RKO (cell line): ENCODE measurements around the gene GNA12.
A peak's percentile ranks its signal among the peaks of the same experiment; 100 is the strongest.
"Not testable (repeated sequence)": the region's sequence is repeated elsewhere in the genome, so short reads cannot be mapped to it uniquely, and the experiment has no call there.

Source experiments
- DNase-seq: peaks from one replicate; pipeline ENCODE4 v3.0.0-alpha.2; 2016; ENCODE audit warnings: low spot score

The GNA12 gene

DNA sequence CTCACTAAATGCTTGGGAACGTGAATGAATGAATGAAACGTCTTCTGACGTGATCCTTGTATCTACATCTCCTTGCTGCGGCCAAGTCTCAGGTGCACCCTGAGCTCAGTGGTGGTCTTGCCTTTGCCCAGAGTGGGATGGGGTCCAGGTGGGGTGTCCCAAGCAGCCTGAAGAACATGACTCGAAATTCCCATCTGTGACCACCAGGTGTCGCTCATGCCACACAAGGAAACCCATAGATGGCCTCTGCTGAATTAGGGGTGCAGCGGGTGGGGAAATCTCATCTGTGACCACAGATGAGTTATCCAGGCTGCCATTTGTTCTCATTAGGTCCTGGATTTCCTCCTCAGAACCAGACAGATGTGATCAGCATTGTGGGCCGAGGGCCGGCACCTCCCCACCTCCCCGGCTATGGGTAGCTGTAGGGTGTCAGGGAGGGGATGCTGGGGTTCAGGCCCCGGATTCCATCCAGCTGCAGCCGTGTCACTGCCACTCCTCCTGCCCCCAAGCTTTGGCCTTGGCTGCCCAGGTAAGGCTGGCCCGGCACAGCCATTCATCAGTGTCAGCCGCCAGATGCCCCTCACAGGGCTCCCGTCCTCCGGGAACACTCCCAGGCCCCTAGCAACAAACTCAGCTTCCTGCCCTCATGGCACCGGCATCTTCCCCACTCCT, 21.0 kb upstream of the GNA12 start:
- DNase-seq, result peak; percentile 74

DNA sequence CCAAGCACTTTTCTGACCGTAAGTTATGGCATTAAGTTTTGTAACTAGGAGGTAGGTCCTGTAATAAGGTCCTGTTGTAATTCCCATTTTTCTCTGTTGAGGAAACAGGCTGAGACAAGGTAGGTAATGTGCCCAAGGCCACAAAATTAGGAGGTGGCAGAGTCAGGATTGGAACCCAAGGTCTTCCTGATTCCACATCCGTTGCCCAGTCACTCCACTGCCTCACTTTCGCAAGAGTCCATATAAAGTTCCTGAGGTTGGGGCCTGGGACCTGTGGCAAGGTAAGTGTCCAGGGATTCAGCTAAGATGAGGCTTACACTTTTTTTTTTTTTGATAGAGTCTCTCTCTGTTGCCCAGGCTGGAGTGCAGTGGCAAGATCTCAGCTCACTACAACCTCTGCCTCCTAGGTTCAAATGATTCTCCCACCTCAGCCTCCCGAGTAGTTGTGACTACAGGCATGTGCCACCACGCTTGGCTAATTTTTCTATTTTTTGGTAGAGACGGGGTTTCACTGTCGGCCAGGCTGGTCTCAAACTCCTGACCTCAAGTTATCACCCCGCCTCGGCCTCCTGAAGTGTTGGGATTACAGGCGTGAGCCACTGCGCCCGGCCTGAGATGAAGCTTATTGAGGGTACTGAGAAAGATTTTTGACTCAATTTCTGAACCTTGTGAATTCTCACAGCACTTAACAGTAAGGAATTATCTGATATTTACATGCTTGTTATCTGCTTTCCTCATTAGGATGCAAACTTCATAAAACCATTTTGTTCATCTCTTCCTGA, 20.3 kb upstream of the GNA12 start:
- no peak for DNase-seq

DNA sequence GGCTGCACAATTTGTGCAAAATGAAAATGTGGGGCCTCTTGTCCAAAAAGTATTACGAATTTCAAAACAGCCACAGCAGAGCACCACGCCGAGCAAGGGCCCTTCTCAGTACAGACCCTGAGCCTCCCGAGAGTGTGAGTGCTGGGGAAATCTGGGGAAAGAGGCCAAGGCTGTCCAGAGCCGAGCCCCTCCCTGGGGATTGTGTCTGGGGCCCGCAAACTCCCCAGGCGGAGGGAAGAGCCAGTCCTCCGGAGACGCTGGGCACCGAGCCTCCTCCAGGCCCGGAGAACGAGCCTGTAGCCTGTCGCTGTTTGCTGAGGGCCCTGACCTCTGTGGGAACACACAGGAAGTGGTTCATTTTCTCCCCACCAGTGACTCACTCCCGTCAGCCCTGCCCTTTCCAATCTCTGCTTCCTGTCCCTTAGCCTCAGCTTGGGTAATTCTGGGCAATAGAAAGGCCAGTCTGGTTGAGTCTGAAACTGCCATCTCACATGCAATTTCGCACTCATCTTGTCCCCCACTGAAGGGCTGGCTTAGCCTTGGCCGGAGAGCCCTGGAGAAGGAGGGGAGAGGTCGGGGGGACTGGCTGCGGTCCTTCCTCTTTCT, 19.5 kb upstream of the GNA12 start:
- DNase-seq, result peak; percentile 97

DNA sequence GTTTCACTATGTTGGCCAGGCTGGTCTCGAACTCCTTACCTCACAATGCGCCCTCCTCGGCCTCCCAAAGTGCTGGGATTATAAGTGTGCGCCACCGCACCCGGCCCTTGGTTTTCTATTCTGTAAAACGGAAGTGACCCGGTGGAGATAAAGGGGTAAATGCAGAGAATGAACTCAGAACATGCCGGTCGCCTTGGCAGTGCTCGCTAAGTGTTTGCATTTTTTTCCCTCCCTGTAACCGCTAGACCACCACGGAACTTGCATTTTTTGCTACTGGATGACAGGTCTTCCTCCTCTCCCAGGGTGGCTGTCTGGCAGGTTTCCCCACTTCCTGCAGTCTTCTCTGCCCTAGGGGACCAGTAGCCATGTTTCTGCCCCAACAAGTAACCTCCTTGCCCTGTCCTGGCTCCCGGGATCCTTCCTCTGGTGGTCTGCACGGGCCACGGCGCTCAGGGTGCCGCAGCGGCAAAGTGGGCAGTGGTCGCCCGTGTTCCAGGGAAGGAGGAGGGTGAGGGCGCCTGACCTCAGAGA, 18.8 kb upstream of the GNA12 start:
- DNase-seq, result no peak

DNA sequence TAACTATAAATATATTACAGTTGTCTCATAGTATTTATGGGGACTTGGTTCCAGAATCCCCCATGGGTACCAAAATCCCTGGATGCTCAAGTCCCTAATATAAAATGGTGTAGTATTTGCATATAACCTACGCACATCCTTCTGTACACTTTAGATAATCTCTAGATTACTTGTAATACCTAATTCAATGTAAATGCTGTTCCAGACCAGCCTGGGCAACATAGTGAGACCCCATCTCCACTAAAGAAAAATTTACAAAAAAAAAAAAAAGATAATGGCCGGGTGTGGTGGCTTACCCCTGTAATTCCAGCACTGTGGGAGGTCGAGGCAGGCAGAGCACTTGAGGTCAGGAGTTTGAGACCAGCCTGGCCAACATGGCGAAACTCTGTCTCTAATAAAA, 17.4 kb upstream of the GNA12 start:
- no peak for DNase-seq

DNA sequence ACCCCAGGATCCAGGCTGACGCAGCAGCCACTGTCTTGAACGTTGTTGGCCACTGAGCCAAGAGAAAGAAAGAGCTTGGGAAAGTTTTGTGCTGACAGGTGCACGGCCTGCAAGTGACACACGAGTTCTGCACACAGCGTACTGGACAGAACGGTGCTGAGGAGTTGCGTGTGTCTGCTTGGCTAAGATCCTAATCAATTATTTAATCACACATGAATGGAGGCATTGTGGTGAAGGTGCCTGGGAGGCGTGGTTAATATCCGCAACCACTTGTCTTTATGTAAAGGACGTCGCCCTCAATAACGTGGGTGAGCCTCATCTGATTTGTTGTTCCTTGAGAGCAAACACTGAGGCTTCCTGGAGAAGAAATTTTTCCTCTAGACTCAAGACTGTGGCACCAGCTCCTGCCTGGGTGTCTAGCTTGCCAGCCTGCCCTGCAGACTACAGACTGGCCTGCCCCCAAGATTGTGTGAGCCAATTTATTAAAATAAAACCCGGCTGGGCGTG, 16.6 kb upstream of the GNA12 start:
- DNase-seq, result no peak

DNA sequence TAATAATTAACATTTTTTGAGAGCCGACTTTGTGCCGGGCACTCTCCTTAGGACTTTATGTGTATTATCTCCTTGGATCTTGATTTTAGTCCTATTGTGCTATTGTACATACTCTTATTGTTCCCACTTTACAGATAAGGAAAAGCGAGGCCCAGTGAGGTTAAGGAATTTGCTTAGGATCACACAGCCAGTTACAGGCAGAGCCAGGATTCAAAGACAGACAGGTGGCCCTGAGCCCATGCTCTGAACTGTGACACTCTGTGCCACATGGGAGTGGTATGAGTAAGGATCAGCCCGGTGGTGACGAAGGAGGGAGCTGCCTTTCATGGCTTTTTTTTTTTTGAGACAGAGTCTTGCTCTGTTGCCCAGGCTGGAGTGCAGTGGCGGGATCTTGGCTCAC, 15.8 kb upstream of the GNA12 start:
- DNase-seq, result no peak

DNA sequence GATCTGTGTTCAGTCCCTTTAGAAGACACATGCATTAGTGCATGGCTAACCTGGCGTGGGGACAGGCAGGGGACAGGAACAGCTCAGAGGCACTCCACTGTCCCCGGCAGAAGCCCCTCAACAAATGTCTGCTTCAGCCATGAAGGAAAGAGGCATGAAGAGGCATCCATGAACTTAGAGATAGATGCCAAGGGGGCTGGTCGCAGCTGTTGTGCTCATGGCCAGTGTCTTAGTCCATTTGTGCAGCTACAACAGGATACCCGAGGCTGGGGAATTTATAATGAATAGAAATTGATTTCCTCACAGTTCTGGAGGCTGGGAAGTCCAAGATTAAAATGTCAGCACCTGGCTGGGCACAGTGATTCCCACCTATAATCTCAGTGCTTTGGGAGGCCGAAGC, 14.5 kb upstream of the GNA12 start:
- DNase-seq, result no peak

DNA sequence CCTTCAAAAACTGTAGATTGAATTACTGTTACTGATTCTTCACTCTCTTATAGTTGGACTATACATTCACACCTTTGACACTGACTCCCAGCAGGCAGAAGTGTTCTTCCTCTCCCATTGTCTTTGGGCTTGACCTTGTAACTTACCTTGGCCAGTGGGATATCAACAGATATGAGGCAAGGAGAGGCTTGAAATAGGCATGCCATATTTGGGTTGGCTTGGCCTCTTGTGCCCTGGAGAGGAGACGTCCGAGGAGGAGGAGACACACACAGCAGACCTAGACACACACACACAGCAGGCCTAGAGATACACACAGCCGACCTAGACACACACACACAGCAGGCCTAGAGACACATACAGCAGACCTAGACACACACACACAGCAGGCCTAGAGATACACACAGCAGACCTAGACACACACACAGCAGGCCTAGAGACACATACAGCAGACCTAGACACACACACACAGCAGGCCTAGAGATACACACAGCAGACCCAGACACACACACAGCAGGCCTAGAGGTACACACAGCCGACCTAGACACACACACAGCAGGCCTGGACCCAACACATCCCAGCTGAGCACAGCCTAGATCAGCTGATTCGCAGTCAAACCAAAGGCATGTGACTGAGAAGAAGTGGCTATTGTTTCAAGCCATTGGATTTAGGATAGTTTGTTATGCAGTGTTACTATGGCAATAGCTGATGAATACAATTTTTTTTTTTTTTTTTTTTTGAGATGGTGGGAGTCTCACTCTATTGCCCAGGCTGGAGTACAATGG, 12.5 kb upstream of the GNA12 start:
- no peak for DNase-seq

DNA sequence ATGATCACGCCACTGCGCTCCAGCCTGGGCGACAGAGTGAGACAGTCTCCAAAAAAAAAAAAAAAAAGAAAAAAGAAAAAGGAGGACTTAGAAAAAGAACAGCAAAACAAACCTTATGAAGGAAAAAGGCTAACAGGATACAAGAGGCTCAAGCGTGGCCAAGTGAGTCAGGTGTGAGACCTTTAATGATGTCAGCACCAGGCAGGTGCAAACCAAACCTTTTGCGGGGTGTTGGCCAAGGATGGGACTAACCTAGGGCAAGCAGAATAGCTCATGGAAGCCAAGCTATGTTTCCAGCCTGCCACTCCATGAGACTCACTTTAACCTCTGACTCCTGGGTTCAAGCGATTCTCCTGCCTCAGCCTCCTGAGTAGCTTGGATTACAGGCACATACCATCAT, 11.3 kb upstream of the GNA12 start:
- DNase-seq, result no peak

DNA sequence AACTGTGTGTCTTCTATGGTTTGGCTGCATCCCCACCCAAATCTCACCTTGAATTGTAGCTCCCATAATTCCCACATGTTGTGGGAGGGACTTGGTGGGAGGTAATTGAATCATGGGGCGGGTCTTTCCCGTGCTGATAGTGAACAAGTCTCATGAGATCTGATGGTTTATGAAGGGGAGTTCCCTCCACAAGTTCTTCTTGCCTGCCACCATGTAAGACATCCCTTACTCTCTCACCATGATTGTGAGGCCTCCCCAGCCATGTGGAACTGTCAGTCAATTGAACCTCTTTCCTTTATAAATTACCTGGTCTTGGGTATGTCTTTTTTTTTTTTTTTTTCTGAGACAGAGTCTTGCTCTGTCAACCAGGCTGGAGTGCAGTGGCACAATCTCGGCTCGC, 9.4 kb upstream of the GNA12 start:
- not testable (repeated sequence) for DNase-seq

DNA sequence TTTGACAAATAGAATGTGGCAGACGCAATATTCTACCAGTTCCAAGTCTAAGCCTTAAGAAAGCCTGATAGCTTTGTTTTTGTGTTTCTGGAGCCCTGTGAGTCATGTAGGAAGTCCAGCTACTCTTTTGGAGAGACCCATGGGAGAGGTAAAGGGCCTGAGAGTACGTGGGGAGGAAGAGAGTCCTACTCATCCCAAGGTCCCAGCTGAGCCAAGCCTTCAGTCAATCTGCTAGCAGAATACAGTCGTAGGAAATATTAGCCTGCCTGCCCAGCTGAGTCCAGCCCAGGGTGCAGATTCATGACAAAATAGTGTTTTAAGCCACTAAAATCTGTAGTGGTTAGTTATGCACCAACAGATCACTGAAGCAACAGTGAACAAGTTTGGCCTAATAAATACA, 9.0 kb upstream of the GNA12 start:
- DNase-seq, result no peak

DNA sequence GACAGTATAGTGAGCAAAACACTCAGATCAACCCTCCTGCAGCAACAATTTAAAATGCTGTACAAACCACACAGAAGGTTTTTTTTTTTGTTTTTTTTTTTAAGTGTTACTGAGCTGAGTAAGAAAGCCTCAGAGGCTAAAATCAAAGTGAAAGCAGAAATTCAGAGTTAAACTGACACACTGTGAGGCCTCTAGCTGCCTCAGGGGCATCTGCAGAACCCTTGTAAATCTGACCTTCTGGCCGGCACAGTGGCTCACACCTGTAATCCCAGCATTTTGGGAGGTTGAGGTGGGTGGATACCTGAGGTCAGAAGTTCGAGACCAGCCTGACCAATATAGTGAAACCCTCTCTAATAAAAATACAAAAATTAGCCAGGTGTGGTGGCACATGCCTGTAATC, 7.4 kb upstream of the GNA12 start:
- DNase-seq, result no peak

DNA sequence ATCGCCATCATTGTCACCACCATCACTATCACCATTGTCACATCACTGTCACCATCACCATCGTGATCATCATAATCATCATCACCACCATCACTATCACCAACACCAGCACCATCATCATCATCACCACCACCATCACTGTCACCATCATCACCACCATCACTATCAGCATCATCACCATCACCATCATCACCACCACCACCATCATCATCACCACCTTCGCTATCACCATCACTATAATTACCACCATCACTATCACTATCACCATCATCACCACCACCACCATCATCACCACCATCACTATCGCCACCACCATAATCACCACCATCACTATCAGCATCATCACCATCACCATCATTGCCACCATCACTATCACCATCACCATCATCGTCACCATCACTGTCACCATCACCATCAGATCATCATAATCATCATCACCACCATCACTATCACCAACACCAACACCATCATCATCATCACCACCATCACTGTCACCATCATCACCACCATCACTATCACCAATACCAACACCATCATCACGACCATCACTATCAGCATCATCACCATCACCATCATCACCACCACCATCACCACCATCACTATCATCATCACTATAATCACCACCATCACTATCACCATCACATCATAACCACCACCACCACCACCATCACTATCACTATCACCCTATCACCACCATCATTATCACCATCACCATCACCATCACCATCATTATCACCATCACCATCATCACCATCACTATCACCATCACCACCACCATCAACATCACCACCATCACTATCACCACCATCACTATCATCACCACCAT, 6.0 kb upstream of the GNA12 start:
- DNase-seq, result no peak

DNA sequence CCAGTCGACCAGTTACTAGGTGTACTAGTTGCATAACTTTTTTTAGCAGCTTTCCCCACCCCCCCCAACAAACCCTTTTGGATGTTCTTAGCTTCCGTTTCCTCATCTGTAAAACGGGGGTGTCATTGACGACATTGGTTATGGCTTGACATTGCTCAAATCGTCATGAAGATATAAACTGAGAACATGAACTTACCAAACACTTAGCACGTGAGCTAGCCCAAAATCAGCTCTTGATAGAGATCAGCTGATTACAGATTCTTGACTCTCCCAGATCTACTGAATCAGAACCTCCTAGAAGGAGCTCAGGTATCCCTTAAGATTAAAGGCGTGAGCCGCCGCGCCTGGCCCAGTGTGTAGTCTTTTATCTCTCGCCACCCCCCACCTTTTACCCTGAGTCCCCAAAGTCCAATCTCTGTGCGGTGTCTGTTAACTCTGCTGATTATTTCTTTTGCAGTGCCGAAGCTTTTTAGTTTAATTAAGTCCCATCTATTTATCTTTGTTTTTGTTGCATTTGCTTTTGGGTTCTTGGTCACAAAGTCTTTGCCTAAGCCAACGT, 1.0 kb upstream of the GNA12 start:
- no peak for DNase-seq

DNA sequence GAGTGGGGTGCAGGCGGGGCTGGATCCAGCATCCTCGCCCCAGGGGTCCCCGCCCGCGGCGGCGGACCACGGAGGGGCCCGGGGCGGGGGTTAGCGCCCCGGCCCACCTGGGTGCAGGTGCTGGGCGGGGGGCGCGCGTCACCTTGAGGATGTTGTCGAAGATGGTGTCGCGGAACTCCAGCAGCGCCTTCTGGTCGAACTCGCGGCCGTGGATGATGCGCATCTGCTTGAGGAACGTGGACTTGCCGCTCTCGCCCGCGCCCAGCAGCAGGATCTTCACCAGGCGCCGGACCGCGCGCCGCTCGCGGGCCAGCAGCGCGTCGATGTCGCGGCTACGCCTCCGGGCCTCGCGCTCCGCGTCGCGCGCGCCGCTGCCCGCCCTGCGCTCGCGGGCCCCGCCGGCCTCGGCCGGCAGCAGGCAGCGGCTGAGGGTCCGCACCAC, 376 bp downstream of the GNA12 start:
- peak; percentile 43 for DNase-seq

DNA sequence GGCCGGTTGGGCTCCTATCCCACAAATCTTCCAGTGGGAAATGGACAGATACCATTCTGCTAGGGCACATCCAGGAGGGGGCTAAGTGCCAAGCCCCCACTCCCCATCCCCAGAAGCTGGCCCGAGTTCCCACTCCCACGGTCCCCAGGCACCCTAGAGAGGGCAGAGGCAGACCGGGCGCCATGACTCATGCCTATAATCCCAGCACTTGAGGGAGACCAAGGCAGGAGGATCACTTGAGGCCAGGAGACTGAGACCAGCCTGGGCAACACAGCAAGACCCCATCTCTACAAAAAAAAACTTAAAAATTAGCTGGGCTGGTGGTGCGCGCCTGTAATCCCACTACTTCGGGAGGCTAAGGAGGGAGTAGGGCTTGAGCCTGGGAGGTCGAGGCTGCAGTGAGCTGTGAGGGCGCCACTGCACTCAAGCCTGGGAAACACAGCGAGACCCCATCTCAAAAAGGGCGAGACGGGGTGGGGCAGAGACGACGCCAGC, 870 bp downstream of the GNA12 start:
- DNase-seq, result no peak

DNA sequence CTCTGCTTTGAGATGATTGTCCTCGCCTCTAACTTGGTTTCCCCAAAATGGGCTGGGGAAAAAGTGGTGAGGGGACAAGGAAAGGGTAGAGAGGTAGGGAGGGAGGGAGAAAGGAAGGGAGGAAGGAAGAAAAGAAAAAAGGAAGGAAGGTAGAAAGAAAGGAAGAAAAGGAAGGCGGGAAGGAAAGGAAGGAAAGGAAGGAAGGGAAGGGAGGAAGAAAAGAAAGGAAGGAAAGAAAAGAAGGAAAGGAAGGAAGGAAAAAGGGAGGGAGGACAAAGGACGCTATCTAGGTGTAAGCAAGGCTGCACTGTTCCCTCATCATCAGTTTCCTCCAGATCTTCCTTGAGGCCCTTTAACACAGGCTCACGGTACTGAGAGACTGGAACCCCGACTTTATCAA, 2.2 kb downstream of the GNA12 start:
- DNase-seq, result no peak

DNA sequence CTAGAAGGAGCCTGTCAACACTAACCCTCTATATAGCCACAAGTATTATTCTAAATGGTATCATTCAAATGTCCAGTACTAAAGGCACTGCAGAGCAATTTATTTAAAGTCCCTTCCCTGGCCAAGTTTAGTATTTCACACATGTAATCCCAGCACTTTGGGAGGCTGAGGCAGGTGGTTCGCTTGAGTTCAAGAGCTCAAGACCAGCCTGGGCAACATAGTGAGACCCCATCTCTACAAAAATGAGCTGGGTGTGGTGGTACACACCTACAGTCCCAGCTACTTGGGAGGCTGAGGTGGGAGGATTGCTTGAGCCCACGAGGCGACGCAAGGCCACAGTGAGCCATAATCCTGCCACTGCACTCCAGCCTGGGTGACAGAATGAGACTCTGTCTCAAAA, 3.6 kb downstream of the GNA12 start:
- DNase-seq, result no peak

DNA sequence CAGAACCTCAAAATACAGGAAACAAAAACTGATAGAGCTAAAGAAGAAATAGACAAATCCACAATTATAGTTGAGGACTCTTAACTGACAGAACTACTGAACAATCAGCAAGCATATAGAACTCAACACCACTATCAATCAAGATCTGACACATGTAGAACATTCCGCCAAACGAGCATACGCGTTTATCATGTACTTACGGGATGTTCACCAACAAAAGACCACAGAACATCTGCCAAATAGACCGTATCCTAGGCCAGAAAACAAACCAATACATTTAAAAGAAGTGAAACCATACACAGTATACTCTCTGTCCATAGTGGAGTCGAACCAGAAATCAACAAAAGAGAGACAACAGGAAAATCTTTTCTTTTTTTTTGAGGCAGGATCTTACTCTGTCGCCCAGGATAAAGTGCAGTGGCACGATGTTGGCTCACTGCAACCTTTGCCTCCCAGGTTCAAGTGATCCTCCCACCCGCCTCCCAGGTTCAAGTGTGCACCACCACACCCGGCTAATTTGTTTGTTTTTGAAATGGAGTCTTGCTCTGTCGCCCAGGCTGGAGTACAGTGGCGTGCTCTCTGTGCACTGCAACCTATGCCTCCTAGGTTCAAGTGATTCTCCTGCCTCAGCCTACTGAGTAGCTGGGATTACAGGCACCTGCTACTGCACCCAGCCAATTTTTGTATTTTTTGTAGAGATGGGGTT, 5.1 kb downstream of the GNA12 start:
- DNase-seq, result no peak
